Umbilical cord (tissue), 2 donors: ENCODE results near the gene IMMT. TPM values are rescaled to one million over a fixed set of nuclear protein-coding genes. Genes with fewer than 3 reads are reported as not detected.
"Not testable (repeated sequence)": the region's sequence is repeated elsewhere in the genome, so short reads cannot be mapped to it uniquely, and the experiment has no call there.

Source experiments
- DNase-seq: peaks from one replicate; pipeline ENCODE4 v3.0.0-alpha.2; 2015; ENCODE audit warnings: low spot score
- total RNA-seq: library from RNA; depleted of rRNA; stranded (reverse); fragments of >200 nt; gene quantifications from one replicate; pipeline ENCODE4 v1.2.3, GENCODE V29; 2014; ENCODE audit warnings: low replicate concordance; ENCODE audit not compliant: insufficient read depth

The IMMT gene
- 64.8 TPM for total RNA-seq

GRCh38 chr2:86195055-86195807, at the start of gene IMMT:
Gene IMMT, minus strand, starts transcription at chr2:86195462. Its CDS starts 80 bp downstream, at chr2:86195382.
- DNase-seq, result peak; percentile 98

DNA sequence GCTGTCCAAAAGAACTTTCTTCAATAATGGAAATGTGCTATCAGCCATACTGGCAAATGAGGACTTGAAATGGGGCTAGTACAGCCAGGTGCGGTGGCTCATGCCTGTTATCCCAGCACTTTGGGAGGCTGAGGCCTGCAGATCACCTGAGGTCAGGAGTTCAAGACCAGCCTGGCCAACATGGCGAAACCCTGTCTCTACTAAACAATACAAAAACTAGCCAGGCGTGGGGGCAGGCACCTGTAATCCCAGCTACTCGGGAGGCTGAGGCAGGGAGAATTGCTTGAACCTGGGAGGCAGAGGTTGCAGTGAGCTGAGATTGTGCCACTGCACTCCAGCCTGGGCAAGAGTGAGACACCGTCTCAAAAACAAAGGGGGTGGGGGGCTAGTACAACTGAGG, 49.5 kb upstream of the IMMT start:
- DNase-seq, result not testable (repeated sequence)

- DNase-seq, result no peak
Observed at GRCh38 chr2:86243950-86244733, 48.9 kb upstream of the IMMT start.

DNA sequence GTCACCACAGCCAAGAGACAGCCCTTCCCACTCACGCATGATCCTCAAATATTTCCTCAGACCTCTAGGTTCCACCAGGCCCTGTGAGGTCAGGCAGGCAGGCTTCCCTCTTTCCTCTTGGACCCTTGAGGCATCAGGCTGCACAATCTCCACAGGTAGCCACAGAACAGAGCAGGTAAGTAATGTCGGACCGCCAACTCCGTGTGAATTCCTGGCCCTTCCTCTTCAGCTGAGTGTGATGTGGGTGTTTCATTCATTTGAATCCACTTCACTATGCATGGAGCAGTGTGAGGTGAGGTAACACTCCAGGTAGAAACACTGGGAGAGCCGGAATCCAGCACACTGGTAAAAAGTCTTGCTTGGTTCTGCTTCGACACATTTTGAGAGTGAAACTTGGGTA, 48.0 kb upstream of the IMMT start:
- no peak for DNase-seq

- DNase-seq, result no peak
Observed at GRCh38 chr2:86241611-86242010, 46.3 kb upstream of the IMMT start.

- DNase-seq, result no peak
Observed at GRCh38 chr2:86240251-86240650, 45.0 kb upstream of the IMMT start.

DNA sequence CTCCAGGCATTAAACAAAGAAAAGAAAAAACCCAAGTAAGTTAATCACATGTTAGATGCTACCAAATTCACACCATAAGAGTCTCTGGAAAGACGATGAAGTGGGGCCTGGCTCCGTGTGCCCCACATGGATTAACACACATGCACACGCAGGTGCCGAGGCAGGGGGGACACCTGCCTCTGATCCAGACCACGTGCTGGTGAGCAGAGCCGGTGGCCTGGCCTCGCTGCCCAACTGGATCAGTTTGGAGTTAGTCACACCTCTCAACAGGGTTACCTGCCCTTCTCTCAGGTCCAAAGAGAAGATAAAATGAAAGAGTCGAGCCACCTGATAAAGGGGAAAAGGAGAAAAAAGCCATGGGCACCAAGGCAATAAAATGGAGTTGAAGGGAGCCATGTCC, 44.5 kb upstream of the IMMT start:
- no peak for DNase-seq

DNA sequence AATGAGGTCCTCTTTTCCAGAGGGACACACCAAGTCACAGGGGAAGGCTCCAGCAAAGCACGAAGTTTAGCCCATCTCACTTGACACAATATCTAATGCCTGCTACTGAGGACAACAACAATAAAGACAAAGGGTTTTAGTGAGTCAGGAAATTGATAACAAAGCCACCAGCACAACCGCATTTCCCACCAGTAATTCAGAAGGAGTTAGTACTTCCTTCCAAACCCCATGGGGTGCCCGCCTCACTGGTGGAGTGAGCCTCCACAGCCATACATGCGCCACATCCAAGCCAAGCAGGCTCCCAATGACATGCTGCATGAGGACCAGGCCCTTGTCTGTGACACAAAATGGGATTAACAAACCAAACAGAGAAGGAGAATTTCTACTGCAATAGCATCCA, 44.1 kb upstream of the IMMT start:
- DNase-seq, result no peak

- DNase-seq, result no peak
Observed at GRCh38 chr2:86238354-86238753, 43.1 kb upstream of the IMMT start.

- no peak for DNase-seq
Observed at GRCh38 chr2:86237172-86237571, 41.9 kb upstream of the IMMT start.

- DNase-seq, result no peak
Observed at GRCh38 chr2:86235196-86235980, 40.1 kb upstream of the IMMT start.

DNA sequence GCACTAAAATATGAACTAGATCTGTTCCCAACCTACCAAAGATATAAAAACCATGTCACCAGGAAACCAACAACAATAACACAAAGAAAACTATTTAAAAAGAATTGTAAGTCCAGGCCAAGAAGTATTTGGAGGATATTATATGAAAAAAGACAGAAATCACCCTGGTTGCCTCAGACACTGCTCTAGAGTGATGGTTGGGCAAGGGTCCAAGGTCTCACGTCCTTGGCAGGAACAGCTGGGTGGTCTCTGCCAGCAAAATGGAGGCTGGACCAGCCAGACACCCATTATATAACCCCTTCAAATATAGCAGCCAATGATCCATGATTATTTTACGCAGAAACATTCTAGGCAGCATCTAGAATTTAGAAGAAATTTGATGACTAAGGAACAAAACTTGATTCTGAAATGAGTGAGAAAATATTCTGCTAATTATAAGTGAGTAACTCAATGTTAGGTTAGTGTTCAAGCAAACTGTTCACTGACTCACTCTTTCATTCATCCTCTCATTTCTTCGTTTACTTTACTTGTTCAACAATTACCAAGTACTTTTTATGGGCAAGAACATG, 39.4 kb upstream of the IMMT start:
- no peak for DNase-seq

GRCh38 chr2:86233436-86233835, 38.2 kb upstream of the IMMT start:
- DNase-seq, result no peak

DNA sequence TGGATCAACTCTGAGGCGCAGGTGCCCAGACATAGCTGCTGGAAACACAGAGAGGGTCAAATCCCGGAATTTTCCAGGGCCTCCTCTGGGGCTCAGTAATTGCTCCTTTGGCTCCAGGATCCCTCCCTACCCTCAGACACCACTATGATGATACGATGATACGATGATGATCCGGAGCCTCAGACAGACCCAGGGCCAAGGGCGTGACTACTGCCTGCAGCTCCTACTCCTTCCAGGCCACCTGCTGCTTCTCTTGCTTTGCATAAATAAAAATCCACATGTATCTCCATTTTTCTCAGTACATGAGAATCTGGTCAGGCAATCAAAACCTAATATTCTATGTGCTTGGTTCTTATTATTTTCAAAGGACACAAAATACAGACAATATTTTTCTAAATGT, 37.6 kb upstream of the IMMT start:
- DNase-seq, result no peak

- DNase-seq, result no peak
Observed at GRCh38 chr2:86232373-86232784, 37.1 kb upstream of the IMMT start.

GRCh38 chr2:86231680-86232372, 36.6 kb upstream of the IMMT start:
- no peak for DNase-seq

DNA sequence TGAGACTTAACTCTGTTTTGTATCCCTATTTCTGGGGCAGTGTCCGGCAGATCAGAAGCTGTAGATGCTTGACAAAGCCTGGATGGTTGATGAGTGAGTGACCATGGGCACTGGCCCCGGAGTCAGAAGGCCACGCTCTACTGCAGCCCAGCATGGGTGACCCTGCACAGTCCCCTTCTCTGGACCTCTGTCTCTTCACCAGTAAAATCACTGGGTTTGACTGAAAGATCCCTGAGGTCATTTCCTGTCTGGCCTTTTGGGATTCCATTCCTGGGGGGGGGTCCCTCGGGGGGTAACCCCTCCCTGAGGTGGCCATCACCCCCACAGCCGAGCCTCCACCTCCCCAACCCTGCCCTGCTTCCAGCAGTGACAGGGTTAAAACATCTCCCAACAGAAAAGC, 35.7 kb upstream of the IMMT start:
- no peak for DNase-seq

GRCh38 chr2:86229221-86229620, 34.0 kb upstream of the IMMT start:
- DNase-seq, result peak; percentile 26

DNA sequence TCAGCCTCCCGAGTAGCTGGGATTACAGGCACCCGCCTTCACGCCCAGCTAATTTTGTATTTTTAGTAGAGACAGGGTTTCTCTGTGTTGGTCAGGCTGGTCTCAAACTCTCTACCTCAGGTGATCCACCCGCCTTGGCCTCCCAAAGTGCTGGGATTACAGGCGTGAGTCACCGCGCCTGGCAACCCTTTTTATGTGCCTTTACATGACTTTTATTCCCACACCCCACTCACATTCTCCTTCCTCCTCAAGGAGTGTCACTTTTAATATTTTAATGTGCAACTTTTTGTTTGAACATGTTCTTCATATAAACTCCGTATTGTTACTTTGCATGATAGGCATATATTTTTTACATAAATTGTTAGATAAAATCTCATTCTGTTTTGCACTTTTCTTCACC, 33.3 kb upstream of the IMMT start:
- DNase-seq, result not testable (repeated sequence)

DNA sequence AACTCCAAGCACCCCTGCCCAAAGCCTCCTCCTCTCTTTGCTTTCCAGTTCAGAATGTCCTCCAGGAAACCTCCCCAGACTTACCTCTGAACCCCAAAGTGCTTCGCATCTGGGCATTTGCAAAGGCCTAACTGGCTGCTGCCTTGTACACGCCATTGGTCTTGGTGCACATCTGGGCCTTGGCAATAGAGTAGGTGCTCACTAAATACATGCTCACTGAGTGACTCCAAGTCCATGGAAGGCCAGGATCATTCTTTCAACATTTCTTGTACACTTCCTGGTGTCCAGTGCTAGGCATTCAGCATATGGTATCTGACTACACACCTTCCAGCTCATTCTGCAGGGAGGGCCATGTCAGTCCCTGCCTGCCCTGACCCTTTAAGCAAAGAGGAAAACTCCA, 32.4 kb upstream of the IMMT start:
- no peak for DNase-seq
